NCI-H1694 treated with DMSO at 0.1 percent for 48 hours (cell line): ENCODE data around the gene ZNF462.
"Not testable (repeated sequence)": the region's sequence is repeated elsewhere in the genome, so short reads cannot be mapped to it uniquely, and the experiment has no call there.

Source experiments
- DNase-seq: peaks from one replicate; lab custom pipeline; 2025; lab: John Stamatoyannopoulos, UW

Gene ZNF462

GRCh38 chr9:106862821-106863720 is at the start of gene ZNF462:
TSS of gene ZNF462 (plus strand) at chr9:106863166. CDS start at chr9:106923384, 60,218 bp downstream.
- peak; percentile 23 for DNase-seq

GRCh38 chr9:106816524-106816923 is 46.4 kb upstream of the ZNF462 start:
- DNase-seq: no peak

- no peak for DNase-seq
Measured at GRCh38 chr9:106818034-106818433, 44.9 kb upstream of the ZNF462 start.

- no peak for DNase-seq
Measured at GRCh38 chr9:106820866-106821265, 42.1 kb upstream of the ZNF462 start.

- no peak for DNase-seq
Measured at GRCh38 chr9:106828070-106828469, 34.9 kb upstream of the ZNF462 start.

- DNase-seq: no peak
Measured at GRCh38 chr9:106828965-106829364, 34.0 kb upstream of the ZNF462 start.

GRCh38 chr9:106829666-106830408 is 33.1 kb upstream of the ZNF462 start:
- DNase-seq: no peak

GRCh38 chr9:106830527-106831150 is 32.3 kb upstream of the ZNF462 start:
- no peak for DNase-seq

GRCh38 chr9:106834888-106835287 is 28.1 kb upstream of the ZNF462 start:
- no peak for DNase-seq

GRCh38 chr9:106835840-106836239 is 27.1 kb upstream of the ZNF462 start:
- DNase-seq: no peak

GRCh38 chr9:106843371-106843770 is 19.6 kb upstream of the ZNF462 start:
- DNase-seq: no peak

- no peak for DNase-seq
Measured at GRCh38 chr9:106846307-106846706, 16.7 kb upstream of the ZNF462 start.

GRCh38 chr9:106846857-106847256 is 16.1 kb upstream of the ZNF462 start:
- no peak for DNase-seq

- not testable (repeated sequence) for DNase-seq
Measured at GRCh38 chr9:106851640-106852039, 11.3 kb upstream of the ZNF462 start.

- DNase-seq: no peak
Measured at GRCh38 chr9:106857811-106858470, 5.0 kb upstream of the ZNF462 start.

GRCh38 chr9:106859957-106860720 is 2.8 kb upstream of the ZNF462 start:
- no peak for DNase-seq

GRCh38 chr9:106860721-106861639 is 2.0 kb upstream of the ZNF462 start:
- DNase-seq: no peak

GRCh38 chr9:106861640-106862109 is 1.3 kb upstream of the ZNF462 start:
- no peak for DNase-seq

- DNase-seq: peak; percentile 53
Measured at GRCh38 chr9:106862110-106862820, 701 bp upstream of the ZNF462 start.
